HFFc6 (cell line): ENCODE measurements around the gene SIPA1L3. TPM values are rescaled to one million over a fixed set of nuclear protein-coding genes. Genes with fewer than 3 reads are reported as not detected.

ENCODE experiments used
- DNase-seq: peaks from one replicate; pipeline ENCODE4 v3.0.0-alpha.2; 2018
- H3K27ac Mint-ChIP-seq: 2 replicates; pipeline ENCODE4 v1.8.0; 2020; ENCODE audit warnings: mild to moderate bottlenecking, mixed read lengths
- H3K27me3 Mint-ChIP-seq: 2 replicates; pipeline ENCODE4 v1.8.0; 2021; ENCODE audit warnings: mild to moderate bottlenecking, moderate library complexity, mixed read lengths; ENCODE audit not compliant: insufficient read depth
- H3K36me3 Mint-ChIP-seq: 2 replicates; pipeline ENCODE4 v1.8.0; 2021; ENCODE audit warnings: low read depth, mixed read lengths
- H3K4me1 Mint-ChIP-seq: 2 replicates; pipeline ENCODE4 v1.8.0; 2020; ENCODE audit warnings: low read depth, mixed read lengths
- H3K4me3 Mint-ChIP-seq: 2 replicates; pipeline ENCODE4 v1.8.0; 2020; ENCODE audit warnings: mild to moderate bottlenecking, moderate library complexity, mixed read lengths
- H3K9me3 Mint-ChIP-seq: 2 replicates; pipeline ENCODE4 v1.8.0; 2020; ENCODE audit warnings: mild to moderate bottlenecking, mixed read lengths
- CTCF ChIP-seq: fragments of 200-600 bp; sonication (generic); IDR thresholded peaks from 2 replicates; pipeline ENCODE4 v1.5.0; 2021; ENCODE audit warnings: antibody characterized with exemption, mild to moderate bottlenecking
- total RNA-seq, 6 experiments: library from RNA; stranded (reverse); fragmentation: NEBNext Ultra II Directional; extraction: Animal tissue kit (Norgen Biotek cat#: 25700); gene quantifications; 2 replicates in 1 of 6; 3 replicates in 5 of 6; pipeline ENCODE4 v1.2.3, GENCODE V29; 2021

The SIPA1L3 gene
- total RNA-seq, 6 experiments from 2014 or later, result 34.0 to 46.7 (median 41.8) TPM

GRCh38 chr19:38145623-38146022 is 238.6 kb downstream of the SIPA1L3 start:
- Mint-ChIP-seq H3K27me3 (no peaks in the 10 kb centered on the region; the same call in 1 of the 2 replicates), H3K27ac (no peak overlapping the region), H3K4me3 (no peak overlapping the region), H3K36me3 (peaks cover 5% of the 10 kb centered on the region; the same call in 1 of the 2 replicates), H3K9me3 (no peaks in the 10 kb centered on the region), H3K4me1 (no peaks in the 10 kb centered on the region)
- no peak for TF ChIP-seq CTCF
- DNase-seq, result no peak

GRCh38 chr19:38148337-38148736 is 241.3 kb downstream of the SIPA1L3 start:
- no peak for DNase-seq
- no peak overlapping the region for H3K27ac Mint-ChIP-seq
- no peaks in the 10 kb centered on the region for H3K4me1 Mint-ChIP-seq
- H3K27me3 Mint-ChIP-seq, result no peaks in the 10 kb centered on the region; the same call in 1 of the 2 replicates
- no peak for TF ChIP-seq CTCF
- no peak overlapping the region for H3K4me3 Mint-ChIP-seq
- H3K9me3 Mint-ChIP-seq, result no peaks in the 10 kb centered on the region
- 0 out of 2 replicates have a peak, but pooled peaks cover 5% of the 10 kb centered on the region for H3K36me3 Mint-ChIP-seq

- Mint-ChIP-seq H3K4me3 (no peak overlapping the region), H3K36me3 (0 out of 2 replicates have a peak, but pooled peaks cover 3% of the 10 kb centered on the region), H3K27ac (no peak overlapping the region), H3K4me1 (no peaks in the 10 kb centered on the region), H3K27me3 (no peaks in the 10 kb centered on the region; the same call in 1 of the 2 replicates), H3K9me3 (no peaks in the 10 kb centered on the region)
- TF ChIP-seq CTCF, result no peak
- peak; percentile 26 for DNase-seq
These were observed 242.7 kb downstream of the SIPA1L3 start for GRCh38 chr19:38149661-38150061.

GRCh38 chr19:38151242-38151641 is 244.2 kb downstream of the SIPA1L3 start:
- no peak for DNase-seq
- Mint-ChIP-seq H3K4me3 (no peak overlapping the region), H3K4me1 (no peaks in the 10 kb centered on the region), H3K27ac (no peak overlapping the region), H3K36me3 (peaks cover 5% of the 10 kb centered on the region), H3K27me3 (no peaks in the 10 kb centered on the region; the same call in 1 of the 2 replicates), H3K9me3 (no peaks in the 10 kb centered on the region)
- no peak for TF ChIP-seq CTCF

- DNase-seq, result no peak
- Mint-ChIP-seq H3K27me3 (peaks cover 3% of the 10 kb centered on the region; the same call in 1 of the 2 replicates), H3K4me1 (no peaks in the 10 kb centered on the region), H3K9me3 (no peaks in the 10 kb centered on the region), H3K36me3 (peaks cover 5% of the 10 kb centered on the region), H3K27ac (no peak overlapping the region), H3K4me3 (no peak overlapping the region)
- no peak for TF ChIP-seq CTCF
These were observed 245.7 kb downstream of the SIPA1L3 start for GRCh38 chr19:38152461-38153379.
